Measurements from ENCODE around the gene RUVBL2. TPM values are rescaled to one million over a fixed set of nuclear protein-coding genes. Genes with fewer than 3 reads are reported as not detected.

RUVBL2 gene
- total RNA-seq, 1 experiment from 2014 or later = 130 TPM

DNA sequence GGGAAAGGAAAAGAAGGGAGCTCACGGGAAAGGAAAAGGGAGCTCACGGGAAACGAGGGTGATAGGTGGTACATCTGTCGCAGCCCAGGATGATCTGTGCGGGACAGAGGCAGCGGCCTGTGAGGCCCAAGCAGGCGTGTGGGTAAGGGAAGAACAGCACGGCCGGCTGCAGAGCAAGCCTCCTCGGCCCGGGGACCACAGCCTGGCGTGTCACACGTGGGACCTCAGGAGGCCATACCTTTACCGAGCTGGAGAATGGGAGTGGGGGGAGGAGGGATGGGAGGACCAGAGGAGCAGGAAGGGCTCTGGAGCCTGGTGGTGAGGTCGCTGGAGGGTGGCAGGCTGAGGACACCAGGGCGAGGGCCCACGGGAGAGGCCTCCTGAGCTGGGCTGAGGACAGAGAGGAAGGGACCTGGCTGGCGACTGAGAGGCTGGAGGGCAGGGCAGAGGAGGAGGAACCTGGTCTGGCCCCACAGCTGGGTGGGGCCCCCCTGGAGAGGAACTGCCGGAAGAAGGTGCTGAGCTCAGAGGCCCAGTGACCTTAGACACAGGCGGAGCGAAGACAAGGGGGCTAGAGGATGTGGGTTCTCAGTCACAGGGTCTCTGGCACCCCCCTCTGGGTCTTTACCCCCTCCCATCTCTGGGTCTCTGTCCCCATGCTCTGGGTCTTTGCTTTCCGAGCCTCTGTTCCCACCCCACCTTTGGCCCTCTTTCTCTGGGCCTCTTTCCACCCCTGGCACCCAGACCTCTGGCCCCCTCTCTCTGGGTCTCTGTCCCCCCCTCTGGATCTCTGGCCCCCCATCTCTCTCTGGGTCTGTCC, 31.4 kb upstream of the RUVBL2 start:
- peaks cover 0 to 5% of the 10 kb centered on the region in 2 experiments; a peak in 2 of 5 replicates for H3K9me3 Mint-ChIP-seq
- H3K4me2 ChIP-seq (ENCODE audit: insufficient read depth, insufficient read length, low read length) = no peak overlapping the region

More for the DNA sequence above, 31.4 kb upstream of the RUVBL2 start:
- H4K91ac ChIP-seq (ENCODE audit: insufficient read length, low read depth, low read length) = no peak overlapping the region
- no CpG with 5 or more reads among the region's 22 CpGs for WGBS (ENCODE audit: extremely low coverage, insufficient read length, low lambda C conversion rate)
- H3K9me3 ChIP-seq (ENCODE audit: control insufficient read depth, low read depth, low read length) = no peaks in the 10 kb centered on the region
- H3K23me2 ChIP-seq (ENCODE audit: insufficient read length, low read depth, low read length, poor library complexity, severe bottlenecking) = peaks cover 14% of the 10 kb centered on the region
- H3K4me1 ChIP-seq (ENCODE audit: insufficient read depth, low read length) = no peaks in the 10 kb centered on the region; the same call in 1 of the 2 replicates
- H3K36me3 Mint-ChIP-seq (ENCODE audit: insufficient read depth in 1 of 3, low read depth in 3 of 3) = peaks cover 21 to 59% (median 46%) of the 10 kb centered on the region in 3 experiments; a peak in 6 of 7 replicates
- peaks cover 2% of the 10 kb centered on the region; the same call in 1 of the 2 replicates for H3K27me3 Mint-ChIP-seq (ENCODE audit: low read depth)
- H3K79me2 ChIP-seq (ENCODE audit: insufficient read depth, low read length) = no peaks in the 10 kb centered on the region
- H4K8ac ChIP-seq (replicated peaks; ENCODE audit: insufficient read length, low read depth, low read length) = no peak overlapping the region
- peak overlapping the region; percentile 62 to 98 (median 83); a peak in 5 of 7 replicates for H3K27ac Mint-ChIP-seq
- H3K18ac ChIP-seq (ENCODE audit: insufficient read length, low read depth, low read length) = no peak overlapping the region
- H3K27ac ChIP-seq (ENCODE audit: insufficient read length, low read depth, low read length) = no peak overlapping the region
- H2AK5ac ChIP-seq (ENCODE audit: insufficient read length, low read length) = no peak overlapping the region
- no peak overlapping the region for H3K23ac ChIP-seq (ENCODE audit: insufficient read length, low read depth, low read length)
- no peak overlapping the region for H2BK20ac ChIP-seq (ENCODE audit: low read depth, low read length, poor library complexity, severe bottlenecking)
- H2AFZ ChIP-seq (ENCODE audit: low read length) = no peak overlapping the region
- no peak overlapping the region for H3K4ac ChIP-seq (ENCODE audit: low read depth, low read length)
- H3T11ph ChIP-seq (ENCODE audit: low read length) = no peak overlapping the region
- no peak overlapping the region for H2BK12ac ChIP-seq (ENCODE audit: insufficient read length, low read depth, low read length)
- no peak overlapping the region; a peak in 2 of 5 replicates for H3K4me3 Mint-ChIP-seq
- no peak overlapping the region for H2BK5ac ChIP-seq (ENCODE audit: insufficient read length, low read length)
- peaks cover 30 to 41% of the 10 kb centered on the region in 2 experiments for H3K4me1 Mint-ChIP-seq
- no peaks in the 10 kb centered on the region for H3K27me3 ChIP-seq (ENCODE audit: insufficient read depth, low read length)
- H4K20me1 ChIP-seq (ENCODE audit: control insufficient read depth, insufficient read depth, insufficient read length) = peaks cover 3% of the 10 kb centered on the region
- H3K9ac ChIP-seq (ENCODE audit: extremely low read depth, insufficient read length, low read length) = no peak overlapping the region
- H2BK15ac ChIP-seq (ENCODE audit: low read depth, low read length) = no peak overlapping the region
- H3K14ac ChIP-seq (ENCODE audit: insufficient read depth, low read length) = peak overlapping the region; percentile 52; the same call in 1 of the 2 replicates
- H4K5ac ChIP-seq (ENCODE audit: insufficient read length, low read depth, low read length) = no peak overlapping the region
- no peak overlapping the region for H2BK120ac ChIP-seq (ENCODE audit: low read depth, low read length, poor library complexity, severe bottlenecking)
- DNase-seq = peak; percentile 71
- no peaks in the 10 kb centered on the region for H3K79me1 ChIP-seq (ENCODE audit: insufficient read depth, low read depth, low read length, poor library complexity, severe bottlenecking)
- no peak overlapping the region for H3K56ac ChIP-seq (ENCODE audit: insufficient read length, low read depth, low read length)
- TF ChIP-seq, protein P1, sequence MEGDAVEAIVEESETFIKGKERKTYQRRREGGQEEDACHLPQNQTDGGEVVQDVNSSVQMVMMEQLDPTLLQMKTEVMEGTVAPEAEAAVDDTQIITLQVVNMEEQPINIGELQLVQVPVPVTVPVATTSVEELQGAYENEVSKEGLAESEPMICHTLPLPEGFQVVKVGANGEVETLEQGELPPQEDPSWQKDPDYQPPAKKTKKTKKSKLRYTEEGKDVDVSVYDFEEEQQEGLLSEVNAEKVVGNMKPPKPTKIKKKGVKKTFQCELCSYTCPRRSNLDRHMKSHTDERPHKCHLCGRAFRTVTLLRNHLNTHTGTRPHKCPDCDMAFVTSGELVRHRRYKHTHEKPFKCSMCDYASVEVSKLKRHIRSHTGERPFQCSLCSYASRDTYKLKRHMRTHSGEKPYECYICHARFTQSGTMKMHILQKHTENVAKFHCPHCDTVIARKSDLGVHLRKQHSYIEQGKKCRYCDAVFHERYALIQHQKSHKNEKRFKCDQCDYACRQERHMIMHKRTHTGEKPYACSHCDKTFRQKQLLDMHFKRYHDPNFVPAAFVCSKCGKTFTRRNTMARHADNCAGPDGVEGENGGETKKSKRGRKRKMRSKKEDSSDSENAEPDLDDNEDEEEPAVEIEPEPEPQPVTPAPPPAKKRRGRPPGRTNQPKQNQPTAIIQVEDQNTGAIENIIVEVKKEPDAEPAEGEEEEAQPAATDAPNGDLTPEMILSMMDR (conservative IDR thresholded peaks at IDR 0.05) = no peak

All from H9 (cell line).